HL-60/S4 treated with retinoic acid at 250 ng/mL for 4 days and 3 days (cell line): ENCODE results near the gene TCEA3.

Experiments
- in situ Hi-C: fragments of 300-500 bp; cut with MboI; formaldehyde crosslinking; loops from 2 replicates; pipeline ENCODE4 v1.7.0; 2022; ENCODE audit warnings: low sequenced_read_pairs

Gene TCEA3

DNA sequence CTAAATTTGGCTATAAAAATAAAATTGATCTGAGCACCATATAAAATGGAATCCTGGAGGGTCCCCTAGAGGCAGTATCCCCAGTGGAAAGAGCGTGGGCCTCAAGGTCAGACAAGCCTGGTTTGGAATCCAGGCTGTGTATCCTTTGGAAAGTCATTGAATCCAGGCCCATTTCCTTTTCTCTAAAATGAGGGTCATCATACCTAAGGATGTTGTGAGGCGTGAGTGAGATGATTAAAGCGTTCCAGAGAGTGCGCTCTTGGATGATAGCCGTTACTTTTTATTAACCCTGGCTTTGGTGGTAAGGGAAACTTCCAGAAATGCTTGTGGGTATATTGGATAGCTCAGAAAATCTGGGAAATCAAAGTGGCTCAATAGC is 54.2 kb downstream of the TCEA3 start:
- in situ Hi-C loops: no loop called here

DNA sequence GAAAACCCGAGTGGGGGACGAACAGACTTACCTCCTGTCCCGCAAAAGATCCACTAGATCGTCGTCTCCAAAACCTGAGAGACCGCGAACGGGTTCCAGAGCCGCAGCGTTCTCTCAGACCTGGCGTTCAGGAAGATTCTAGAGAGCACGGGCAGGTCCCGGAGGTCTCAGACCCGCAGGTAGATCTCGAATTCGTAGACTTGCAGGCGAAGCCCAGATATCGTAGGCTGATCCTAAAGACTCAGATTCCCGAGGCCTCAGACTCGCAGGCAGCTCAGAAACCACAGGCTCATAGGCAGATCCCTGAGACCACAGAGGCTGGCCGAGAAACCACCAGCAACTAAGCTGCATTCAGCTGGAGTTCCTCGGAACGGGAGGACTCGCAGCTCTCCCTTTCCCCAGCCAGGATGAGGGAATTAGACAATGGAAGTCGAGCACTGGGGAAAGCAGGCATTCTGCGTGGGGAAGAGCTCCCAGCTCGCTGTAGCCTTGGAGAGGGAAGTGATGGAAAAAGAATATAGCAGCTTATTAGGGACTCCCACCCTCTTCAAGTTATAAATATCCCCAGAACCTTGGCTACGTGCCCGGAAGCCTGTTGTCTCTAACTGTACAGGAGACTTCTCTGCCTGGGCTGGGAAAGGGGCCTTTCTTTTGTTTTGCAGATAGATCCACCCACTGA is 55.1 kb downstream of the TCEA3 start, which contains the start of gene ZNF436:
TSS of gene ZNF436 (minus strand) at position 502 of the 679 bp plus-strand sequence. CDS start 1,831 bp downstream, outside the sequence.
- in situ Hi-C loops: no loop called here

DNA sequence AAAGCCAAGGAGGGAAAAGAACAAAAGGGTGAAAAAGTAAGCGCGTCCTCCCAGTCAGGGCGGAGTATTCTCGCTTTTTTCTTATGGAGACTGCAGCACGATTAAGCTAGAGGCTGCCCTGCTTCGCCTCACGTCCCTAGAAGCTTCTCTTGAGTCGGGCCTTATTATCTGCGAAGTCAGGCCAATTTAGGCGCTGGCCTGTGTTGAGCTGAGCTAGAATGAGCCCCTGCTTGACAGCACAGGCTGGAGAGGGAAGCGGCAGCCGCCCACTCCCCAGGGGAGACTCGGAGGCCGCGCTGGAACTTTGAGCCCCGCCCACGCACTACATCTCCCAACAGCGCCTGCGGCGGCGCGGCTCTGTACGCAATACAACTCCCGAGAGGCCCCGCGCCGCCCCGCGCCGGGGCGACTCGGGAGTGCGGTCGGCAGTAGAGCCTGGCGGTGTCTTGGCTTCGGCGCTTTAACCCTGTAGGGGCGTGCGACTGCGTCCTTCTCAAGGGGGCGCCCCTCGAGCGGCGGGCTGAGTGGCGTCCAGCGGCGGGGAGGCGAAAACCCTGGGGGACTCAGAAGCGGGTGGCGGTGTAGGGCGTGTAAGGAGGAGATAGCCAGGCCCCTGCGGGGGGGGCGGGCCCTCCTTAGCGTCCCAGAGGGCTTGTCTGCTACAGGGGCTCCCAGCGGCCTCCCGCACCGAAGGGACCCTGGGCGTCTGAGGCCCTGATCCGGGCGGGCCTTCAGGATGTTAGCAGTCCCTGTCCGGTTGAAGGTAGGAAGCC is 55.8 kb downstream of the TCEA3 start:
- in situ Hi-C loops: no loop called here

DNA sequence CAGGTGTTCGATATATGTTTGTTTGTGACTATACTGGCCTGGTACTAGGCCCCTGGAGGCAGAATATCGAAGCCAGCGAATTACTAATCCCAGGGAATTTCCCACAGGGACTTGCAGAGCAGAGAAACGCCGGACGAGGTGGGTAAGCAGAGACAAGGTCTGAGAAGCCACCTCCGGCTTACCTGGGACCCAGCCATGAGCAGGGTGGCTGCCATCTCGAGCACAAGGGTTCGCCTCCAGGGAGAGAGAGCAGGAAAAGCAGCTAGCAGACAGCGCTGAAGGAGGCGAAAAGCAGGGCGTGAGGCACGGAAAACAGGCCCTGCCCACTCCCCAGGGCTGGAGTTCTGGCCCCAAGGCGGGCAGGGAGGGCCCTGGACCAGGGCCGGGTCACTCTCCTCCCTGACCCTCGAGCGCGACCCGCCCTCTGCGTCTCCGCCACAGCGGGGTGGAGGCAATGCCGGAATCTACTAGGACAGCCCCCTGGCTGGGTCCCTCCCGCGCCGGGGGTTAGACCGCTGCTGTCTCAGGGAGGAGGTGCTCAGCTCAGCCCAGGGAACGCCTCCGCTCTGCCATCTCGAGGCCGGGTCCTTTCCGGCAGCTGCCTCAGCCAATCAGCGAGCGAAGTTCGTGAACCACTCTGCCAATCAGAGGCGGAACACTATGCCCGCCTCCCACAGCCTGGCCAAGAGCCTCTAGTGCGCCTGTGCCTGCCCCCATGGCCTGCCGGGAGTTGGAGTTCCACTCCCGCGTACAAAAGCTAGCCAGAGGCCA is 56.6 kb downstream of the TCEA3 start:
- in situ Hi-C loops: no loop called here

DNA sequence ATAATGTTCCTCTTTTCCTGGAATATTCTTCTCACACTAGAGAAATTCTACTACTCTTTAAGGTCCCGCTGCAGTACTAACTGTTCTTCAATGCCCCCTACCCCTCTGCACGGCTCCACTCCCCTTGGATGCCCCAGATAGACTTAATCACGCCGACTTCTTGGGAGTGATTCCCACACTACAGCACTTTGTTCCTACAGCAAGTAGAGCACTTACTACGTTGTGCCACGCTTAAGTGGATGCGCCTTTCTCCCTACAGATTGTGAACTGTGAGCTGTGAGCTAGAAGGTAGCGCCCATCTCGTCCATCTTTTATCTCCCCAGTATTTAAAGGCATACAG is 57.1 kb downstream of the TCEA3 start:
- in situ Hi-C loops: no loop called here

DNA sequence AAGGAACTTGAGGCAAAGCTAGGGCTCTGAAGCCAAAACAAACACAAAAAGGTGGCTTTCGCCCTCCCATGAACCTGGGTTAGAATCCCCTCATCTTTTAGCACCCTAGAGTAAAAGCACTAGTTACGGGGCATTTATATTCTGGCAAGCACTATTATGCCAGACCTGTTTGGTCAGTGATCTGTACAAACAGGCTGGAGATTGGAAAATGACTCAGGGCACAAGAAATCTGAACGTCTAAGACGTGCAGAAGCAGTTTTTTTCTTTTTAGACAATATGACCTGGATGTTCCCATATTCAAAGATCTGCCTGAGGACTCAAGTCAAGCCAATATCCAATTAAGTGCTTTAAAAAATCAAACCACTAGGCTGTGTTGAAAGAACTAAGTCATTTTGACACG is 58.0 kb downstream of the TCEA3 start:
- in situ Hi-C loops: no loop called here

DNA sequence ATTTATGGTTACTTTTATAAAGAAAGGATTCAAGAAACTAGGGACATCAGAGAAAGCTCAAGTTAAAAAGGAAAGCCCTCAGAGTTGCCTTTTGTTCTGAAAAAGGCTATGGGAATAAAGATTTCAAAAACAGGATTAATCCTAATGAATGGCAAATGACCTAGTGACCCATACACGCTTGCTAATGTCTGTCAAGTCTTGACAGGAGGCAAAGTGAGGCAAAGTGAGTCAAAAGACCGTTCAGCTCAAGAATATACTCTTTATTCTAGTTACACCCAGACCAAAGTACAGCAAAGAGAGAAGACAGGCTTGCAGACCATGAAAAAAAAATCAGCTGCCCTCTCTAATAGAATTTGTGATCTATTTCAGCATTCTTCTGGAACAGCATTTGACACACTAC is 58.4 kb downstream of the TCEA3 start:
- in situ Hi-C loops: no loop called here

DNA sequence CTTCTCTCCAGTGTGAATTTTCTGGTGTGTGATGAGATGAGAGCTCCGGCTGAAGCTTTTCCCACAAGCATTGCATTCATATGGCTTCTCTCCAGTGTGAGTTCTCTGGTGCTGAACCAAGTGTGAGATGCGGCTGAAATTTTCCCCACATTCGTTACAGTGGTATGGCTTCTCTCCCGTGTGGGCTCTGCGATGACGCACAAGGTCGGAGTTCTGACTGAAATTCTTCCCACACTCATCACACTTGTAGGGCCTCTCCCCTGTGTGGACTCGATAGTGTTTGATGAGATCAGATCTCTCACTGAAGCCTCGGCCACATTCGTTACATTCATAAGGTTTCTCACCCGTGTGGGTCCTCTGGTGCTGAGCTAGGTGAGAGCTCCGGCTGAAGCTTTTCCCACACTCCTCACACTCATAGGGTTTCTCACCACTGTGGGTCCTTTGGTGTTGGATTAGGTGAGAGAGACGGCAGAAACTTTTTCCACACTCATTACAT is 62.3 kb downstream of the TCEA3 start:
- in situ Hi-C loops: no loop called here

DNA sequence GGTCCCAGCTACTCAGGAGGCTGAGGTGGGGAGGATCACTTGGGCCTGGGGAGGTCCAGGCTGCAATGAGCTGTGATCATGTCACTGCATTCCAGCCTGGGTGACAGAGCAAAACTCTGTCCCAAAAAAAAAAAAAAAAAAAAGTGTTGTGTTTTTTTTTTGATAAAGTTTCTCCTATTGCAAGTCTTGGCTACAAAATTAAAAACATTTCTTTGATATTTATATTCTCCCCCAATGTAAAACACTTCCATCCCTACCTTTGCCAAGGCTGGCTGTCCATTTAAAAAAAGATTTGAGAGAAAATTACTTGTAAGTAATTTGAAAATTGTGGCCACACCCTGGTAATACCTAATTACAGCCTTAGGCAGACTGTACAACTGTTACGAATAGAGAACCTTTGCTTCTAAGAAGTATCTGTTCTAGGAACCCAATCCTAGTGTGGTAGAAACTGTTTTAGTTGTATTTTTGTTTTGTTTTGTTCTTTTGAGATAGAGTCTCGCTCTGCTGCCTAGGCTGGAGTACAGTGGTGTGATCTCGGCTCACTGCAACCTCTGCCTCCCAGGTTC is 66.2 kb downstream of the TCEA3 start:
- in situ Hi-C loops: no loop called here

DNA sequence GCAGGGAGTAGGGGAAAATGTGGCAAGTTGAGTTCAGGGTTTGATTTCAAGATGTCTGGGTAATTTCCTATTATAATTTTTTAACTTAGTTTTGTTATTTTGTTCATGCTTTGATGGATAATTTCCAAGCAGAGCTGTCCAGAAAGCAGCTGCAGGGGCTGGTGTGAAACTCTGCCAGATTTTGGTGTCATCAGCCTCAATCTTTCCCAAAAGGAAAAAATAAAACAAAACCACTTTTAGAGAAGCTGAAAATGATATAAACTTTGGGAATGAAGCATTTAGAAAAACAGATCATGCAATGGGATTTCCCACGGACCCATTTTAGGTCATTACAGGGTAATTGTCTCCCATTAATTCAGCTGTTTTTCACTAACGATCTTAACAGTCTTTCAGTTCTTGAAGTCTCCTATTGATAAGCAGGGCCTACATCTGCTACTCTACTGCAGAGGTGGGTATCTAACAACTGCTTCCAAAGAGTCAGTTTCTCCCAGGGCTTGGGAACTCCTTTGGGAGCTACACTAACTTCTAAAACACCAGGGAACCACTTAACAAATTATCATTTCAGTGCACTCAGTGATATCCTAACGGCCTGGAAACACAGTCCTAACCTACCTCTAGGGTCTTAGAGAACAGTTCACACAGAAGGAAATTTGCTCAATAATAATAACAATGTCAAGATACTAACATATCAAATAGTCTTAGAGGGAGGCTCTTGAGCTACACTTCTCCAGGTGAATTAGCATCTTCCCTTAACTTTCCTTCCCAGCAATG is 67.2 kb downstream of the TCEA3 start:
- in situ Hi-C loops: no loop called here

DNA sequence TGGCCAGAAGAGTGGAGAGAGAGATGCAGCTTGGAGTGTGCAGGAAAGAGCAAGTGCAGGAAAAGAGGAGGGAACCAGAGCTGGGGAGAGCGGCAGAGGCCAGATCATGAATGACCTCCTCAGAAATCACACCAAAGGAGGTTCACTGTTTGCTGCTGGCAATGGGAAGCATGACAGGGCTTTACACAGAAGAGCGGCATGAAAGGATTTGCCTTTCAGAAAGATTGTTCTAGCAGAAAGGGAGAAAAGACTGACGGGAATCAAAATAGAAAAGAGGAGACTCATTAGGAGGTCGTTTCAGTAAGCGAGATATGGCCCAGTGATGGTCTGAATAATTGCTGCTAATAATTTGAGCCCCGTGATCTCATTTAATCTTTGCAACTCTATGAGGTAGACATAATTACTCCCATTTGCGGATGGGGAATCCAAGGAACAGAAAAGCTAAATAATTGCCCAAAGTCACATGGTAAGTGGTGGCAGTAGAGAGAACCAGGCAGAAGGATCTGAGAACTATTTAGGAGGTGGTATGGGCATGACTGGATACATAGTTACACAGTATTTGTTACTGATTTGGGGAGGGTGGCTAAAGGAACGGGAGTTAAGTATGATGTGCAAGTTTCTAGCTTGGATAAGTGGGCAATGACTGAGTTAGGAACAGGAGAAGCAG is 67.9 kb downstream of the TCEA3 start:
- in situ Hi-C loops: no loop called here

DNA sequence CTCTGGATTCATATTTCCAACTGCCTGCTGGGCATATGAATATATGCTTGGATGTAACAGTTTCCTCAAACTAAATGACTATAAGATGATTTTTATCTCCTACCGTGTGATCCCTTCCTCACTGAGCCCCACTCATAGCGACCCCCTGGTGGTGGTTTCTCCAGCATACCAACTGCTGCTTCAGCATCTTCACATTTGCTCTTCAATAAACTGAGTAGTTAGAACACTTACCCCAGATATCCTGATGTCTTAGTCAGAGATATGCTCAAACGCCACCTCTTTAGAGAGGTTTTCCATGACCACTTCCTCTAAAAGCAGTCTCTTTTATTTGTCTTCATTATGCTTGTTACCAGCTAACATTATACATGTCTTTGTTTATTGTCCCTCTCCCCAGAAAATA is 70.3 kb downstream of the TCEA3 start:
- in situ Hi-C loops: no loop called here

DNA sequence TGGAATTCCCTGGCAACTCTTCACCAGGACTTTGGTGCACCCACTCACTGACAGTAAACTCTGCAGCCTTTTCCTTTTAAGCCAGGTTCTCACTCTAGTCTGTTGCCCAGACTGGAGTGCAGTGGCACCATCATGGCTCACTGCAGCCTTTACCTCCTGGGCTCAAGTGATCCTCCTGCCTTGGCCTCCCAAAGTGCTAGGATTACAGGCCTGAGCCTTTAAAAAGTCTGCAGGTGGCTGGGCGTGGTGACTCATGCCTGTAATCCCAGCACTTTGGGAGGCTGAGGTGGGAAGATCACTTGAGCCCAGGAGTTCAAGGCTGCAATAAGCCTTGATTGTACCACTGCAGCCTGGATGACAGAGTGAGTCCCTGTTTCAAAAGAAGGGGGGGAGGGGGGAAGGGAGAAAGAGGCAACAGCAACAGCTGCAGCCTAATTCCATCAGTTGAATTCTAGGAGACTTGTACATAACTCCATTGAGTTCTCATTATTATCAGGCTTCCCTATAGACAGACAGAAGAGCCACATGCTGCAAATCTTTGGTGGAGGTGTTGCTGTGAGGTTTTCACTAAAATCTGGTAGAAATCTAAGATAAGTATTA is 72.4 kb downstream of the TCEA3 start:
- in situ Hi-C loops: no loop called here

DNA sequence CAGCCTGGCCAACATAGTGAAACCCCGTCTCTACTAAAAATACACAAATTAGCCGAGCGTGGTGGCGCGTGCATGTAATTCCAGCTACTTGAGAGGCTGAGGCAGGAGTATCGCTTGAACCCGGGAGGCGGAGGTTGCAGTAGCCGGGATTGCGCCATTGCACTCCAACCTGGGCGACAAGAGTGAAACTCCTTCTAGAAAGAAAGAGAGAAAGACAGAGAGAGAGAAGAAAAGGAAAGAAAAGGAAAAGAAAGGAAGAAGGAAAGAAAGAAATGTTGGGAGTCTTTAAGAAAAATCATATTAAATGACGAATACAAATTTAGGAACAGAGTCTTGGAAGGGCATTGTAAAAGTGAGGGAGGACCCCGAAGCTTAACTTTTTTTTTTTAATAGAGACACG is 78.6 kb downstream of the TCEA3 start:
- in situ Hi-C loops: no loop called here

DNA sequence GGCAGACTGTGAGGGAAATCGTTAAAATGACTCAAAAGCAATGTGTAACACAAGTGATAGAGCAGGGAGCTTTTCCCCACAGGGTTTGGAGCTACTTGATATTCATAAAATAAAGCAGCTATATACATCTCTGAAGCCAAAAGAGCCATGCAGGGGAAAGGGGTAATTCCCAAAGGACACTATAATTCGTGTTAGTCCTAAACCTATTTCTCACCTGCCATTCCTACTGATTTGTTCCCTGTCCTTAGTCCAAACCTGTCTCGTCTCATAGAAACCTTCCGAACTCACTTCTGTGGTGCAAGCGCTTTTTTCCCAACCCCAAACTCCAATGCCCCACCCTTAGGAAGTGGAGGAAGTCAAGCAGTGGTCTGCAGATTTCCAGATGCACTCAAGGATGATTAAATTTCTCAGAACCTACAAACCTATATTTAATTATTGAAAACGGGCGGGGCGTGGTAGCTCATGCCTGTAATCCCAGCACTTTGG is 79.5 kb downstream of the TCEA3 start:
- in situ Hi-C loops: no loop called here

DNA sequence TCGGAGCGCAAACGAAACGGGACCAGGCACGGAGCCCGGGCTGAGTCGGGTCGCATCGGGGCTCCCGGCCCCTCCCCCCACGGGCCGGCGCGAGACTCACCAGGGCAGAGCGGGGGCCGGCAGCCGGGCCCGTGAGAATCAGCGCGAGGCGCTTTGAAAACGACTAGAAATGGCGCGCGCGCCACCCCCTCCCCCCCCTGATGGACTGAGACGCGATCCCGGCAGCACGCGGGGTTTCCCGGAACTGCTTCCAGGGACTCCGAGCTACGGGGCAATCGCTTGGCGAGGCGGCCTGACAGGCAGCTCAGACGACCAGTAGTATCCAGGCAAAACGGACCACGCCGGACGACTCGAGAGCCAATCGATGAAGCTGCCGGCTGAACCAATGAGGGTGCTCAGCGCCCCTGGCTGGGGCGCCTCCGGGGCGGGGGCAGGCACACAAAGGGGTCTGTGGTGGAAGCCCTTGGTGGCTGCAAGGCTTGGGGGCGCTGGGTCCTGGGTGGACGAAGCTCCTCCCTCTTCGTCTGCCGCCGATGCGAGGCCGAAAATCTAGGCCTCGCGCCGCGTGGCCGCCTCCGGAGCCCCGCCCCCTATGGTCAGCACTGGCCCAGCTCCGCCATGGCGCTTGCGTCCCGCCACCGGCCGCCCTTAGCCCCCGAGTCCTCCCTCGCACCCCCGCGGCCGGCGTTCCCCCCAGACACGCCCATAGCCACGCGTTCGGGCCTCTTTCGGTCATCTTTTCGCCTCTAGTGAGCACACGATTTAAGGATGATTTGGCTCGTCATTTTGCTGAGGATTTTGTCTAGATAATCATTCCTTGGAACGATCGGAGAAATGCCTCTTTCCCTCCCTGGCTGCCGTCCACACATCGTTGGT is 80.2 kb downstream of the TCEA3 start, which contains the start of gene HNRNPR:
TSS of gene HNRNPR (minus strand) at position 174 of the 876 bp plus-strand sequence. CDS start 3,276 bp downstream, outside the sequence.
- in situ Hi-C loops: no loop called here

DNA sequence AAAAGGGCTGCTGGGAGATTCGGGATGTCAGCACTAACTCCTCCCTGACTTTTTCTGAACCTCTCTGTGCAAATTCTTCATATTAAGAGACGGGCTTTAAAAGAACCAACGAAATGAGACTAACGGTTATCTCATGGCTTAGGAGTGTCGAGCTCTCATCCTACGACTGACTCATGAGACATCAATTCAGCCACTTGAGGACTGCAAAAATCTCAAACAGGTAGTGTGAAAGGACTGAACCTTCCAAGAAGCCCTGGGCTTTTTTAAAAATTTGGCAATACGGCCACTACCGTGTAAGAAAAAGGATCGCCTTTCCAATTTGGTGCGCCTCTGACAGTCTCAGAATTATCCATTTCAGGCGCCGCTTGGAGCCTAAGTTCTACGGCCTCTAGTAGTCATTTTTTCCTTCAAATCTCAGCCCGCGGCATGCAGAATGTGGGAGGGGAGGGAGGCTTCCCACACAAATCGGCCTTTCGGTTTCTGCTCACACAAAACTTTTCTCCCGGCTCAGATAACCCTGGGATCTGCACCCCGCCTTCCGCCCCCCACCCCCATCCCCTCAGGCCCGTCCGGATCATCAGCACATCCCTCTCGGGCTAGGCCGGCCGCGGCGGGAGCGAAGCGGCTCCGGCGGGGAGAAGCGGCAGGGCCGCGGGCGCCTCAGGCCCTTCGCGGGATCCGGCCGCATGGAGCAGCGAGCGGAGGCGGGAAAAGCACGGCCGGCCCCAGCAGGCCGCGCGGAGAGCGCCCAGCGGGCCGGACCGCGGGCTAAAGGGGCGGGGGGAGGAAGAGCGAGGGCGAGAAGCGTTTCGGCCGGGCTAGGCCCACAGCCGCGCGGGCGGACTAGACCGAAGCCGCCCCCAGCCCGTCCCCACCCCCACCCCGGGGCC is 81.1 kb downstream of the TCEA3 start:
- in situ Hi-C loops: no loop called here
